Activated T-helper 1 cell treated with anti-CD3 and anti-CD28 coated beads, Interleukin-12 subunit alpha, Interleukin-12 subunit beta, Interleukin-2, Interleukin-4 antibody, amounts not matched to agents 30 ng/mL and 10 ng/mL and 1 ng/mL, durations not matched to agents 14 hours and 24 hours and 36 hours (primary cell): Measurements from ENCODE around the gene FAAH. TPM values are rescaled to one million over a fixed set of nuclear protein-coding genes. Genes with fewer than 3 reads are reported as not detected.
A peak's percentile ranks its signal among the peaks of the same experiment; 100 is the strongest.
"Not testable (repeated sequence)": the region's sequence is repeated elsewhere in the genome, so short reads cannot be mapped to it uniquely, and the experiment has no call there.

Experiments used
- DNase-seq: peaks from one replicate; pipeline ENCODE4 v3.0.0; 2021; ENCODE audit warnings: low spot score
- H3K27ac Mint-ChIP-seq: one replicate; pipeline ENCODE4 v1.8.0; 2021; ENCODE audit warnings: mild to moderate bottlenecking, mixed read lengths
- H3K27me3 Mint-ChIP-seq: one replicate; pipeline ENCODE4 v1.8.0; 2022; ENCODE audit warnings: mild to moderate bottlenecking, moderate library complexity, mixed read lengths; ENCODE audit not compliant: insufficient read depth
- H3K36me3 Mint-ChIP-seq: one replicate; pipeline ENCODE4 v1.8.0; 2021; ENCODE audit warnings: low read depth, mixed read lengths
- H3K4me1 Mint-ChIP-seq: one replicate; pipeline ENCODE4 v1.8.0; 2021; ENCODE audit warnings: low read depth, mixed read lengths
- H3K4me3 Mint-ChIP-seq: one replicate; pipeline ENCODE4 v1.8.0; 2021; ENCODE audit warnings: mild to moderate bottlenecking, moderate library complexity, mixed read lengths
- H3K9me3 Mint-ChIP-seq: one replicate; pipeline ENCODE4 v1.8.0; 2021; ENCODE audit warnings: mixed read lengths
- intact Hi-C: fragments of 100-400 bp; cut with micrococcal nuclease; formaldehyde crosslinking; loops from one replicate; pipeline ENCODE4 v1.15.1; 2024
- total RNA-seq: library from RNA; stranded (reverse); gene quantifications from 2 replicates; pipeline ENCODE4 v1.2.3, GENCODE V29; 2022

The FAAH gene
- total RNA-seq, result 4.4 and 5.0 TPM in 2 replicates

DNA sequence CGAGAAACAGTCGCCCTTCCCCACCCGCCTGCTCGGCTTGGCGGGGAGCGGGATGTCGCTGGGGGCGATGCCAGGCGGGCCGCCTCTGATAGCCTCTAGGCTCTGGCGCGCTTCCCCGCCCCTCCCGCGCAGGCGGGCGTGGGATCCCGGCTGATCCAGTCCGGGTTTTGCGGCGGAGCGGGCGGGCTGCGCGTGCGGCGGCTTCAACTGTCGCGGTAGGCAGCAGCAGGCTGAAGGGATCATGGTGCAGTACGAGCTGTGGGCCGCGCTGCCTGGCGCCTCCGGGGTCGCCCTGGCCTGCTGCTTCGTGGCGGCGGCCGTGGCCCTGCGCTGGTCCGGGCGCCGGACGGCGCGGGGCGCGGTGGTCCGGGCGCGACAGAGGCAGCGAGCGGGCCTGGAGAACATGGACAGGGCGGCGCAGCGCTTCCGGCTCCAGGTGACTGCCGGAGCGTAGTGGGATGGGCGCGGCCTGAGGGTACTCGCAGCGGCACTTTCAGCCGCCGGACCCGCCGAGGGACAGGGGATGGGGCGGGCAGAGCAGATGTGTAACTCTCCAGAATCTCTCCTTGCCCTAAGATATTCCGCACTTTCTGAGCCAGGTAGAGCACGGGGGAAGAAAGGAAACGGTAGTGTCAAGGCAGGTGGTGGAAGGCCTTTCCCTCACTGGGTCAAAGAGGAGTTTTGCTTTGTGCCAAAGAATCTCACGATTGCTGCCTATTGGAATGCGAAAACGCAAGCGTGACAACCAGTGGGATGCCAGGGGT lies at the start of gene FAAH:
TSS of gene FAAH (plus strand) at position 210 of the 764 bp plus-strand sequence. CDS start at position 242, 32 bp downstream.
- Mint-ChIP-seq H3K4me1 (no peaks in the 10 kb centered on the region), H3K4me3 (peak within 1 kb of the TSS; percentile 57), H3K27me3 (peaks cover 24% of the 10 kb centered on the region), H3K36me3 (peaks cover 3% of the 10 kb centered on the region), H3K9me3 (peaks cover 6% of the 10 kb centered on the region), H3K27ac (no peak within 1 kb of the TSS)
- intact Hi-C loops, result no loop called here
- DNase-seq, result peak; percentile 22

DNA sequence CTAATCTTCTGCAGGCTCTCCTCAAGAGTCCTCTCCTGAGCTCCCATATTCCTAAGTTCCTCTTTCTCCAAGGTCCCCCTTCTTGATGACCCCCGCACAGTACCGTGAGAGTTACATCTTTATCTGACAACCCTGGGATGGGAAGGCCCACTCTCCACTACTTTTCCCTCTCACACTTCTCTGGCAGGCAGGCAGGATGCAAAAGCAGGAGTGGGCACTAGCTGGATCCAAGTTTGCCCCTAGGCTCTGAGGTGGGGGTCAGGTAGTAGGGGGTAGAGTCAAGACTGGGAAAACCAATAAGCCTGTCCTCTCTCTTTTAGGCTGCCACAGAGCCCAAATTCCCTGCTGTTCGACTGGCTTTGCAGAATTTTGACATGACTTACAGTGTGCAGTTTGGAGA lies 49.6 kb upstream of the FAAH start:
- intact Hi-C loops, result loop anchor here (5.0 kb wide), 1 partner anchor 212 kb away; the partner anchor contains the start of gene PIK3R3
- Mint-ChIP-seq H3K4me1 (peaks cover 48% of the 10 kb centered on the region), H3K4me3 (no peak overlapping the region), H3K36me3 (peaks cover 50% of the 10 kb centered on the region), H3K9me3 (no peaks in the 10 kb centered on the region), H3K27ac (no peak overlapping the region), H3K27me3 (no peaks in the 10 kb centered on the region)
- no peak for DNase-seq

DNA sequence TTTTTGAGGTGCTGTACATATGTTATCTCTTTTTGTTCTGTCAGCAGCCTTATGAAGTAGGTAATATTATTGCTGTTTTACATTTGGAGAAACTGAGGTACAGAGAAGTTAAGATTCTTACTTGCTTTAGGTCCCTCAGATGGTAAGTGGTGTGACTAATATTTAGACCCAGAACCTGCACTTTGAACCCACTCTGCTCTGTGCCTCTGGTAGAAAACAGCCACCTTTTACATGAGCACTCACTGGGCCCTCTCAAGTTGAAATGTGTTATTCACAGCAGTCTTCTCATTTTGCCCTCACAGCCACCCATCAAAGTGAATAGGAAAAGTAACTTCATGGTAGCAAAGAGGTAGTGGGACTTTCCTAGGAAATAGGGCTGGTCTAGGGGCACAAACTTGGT lies 48.8 kb upstream of the FAAH start:
- H3K4me3 Mint-ChIP-seq, result no peak overlapping the region
- H3K27ac Mint-ChIP-seq, result no peak overlapping the region
- H3K36me3 Mint-ChIP-seq, result peaks cover 54% of the 10 kb centered on the region
- no peaks in the 10 kb centered on the region for H3K9me3 Mint-ChIP-seq
- intact Hi-C loops, result no loop called here
- no peaks in the 10 kb centered on the region for H3K27me3 Mint-ChIP-seq
- H3K4me1 Mint-ChIP-seq, result peaks cover 44% of the 10 kb centered on the region
- DNase-seq, result no peak

DNA sequence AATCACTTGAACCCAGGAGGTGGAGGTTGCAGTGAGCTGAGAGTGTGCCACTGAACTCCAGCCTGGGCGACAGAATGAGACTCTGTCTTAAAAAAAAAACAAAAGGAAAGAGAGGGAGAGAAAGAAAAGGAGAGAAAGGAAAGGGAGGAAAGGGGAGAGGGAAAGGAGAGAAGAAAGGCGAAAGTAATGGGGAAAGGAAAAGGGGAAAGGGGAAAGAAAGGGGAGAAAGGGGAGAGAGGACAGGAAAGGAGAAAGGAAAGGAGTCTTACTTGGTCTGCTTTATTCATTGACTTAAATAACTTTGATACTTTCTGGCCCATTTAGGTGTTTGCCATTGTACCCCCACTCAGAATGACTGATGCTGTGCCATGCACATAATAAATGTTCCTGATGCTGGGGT lies 41.8 kb upstream of the FAAH start:
- Mint-ChIP-seq H3K27ac (no peak overlapping the region), H3K4me3 (no peak overlapping the region), H3K27me3 (no peaks in the 10 kb centered on the region), H3K36me3 (peaks cover 42% of the 10 kb centered on the region), H3K9me3 (no peaks in the 10 kb centered on the region), H3K4me1 (peaks cover 11% of the 10 kb centered on the region)
- intact Hi-C loops, result no loop called here
- no peak for DNase-seq

DNA sequence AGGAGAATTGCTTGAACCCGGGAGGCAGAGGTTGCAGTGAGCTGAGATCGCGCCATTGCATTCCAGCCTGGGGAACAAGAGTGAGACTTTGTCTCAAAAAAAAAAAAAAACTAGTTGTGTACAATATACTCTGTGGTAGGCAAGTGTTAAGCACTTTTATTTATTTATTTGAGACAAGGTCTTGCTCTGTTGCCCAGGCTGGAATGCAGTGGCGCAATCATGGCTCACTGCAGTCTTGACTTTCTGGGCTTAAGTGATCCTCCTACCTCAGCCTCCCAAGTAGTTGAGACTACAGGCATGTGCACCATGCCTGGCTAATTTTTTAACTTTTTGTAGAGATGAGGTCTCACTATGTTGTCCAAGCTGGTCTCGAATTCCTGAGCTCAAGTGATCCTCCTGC lies 38.2 kb upstream of the FAAH start:
- H3K9me3 Mint-ChIP-seq, H3K27ac Mint-ChIP-seq, H3K4me1 Mint-ChIP-seq, DNase-seq, intact Hi-C loops, H3K27me3 Mint-ChIP-seq, H3K4me3 Mint-ChIP-seq: not testable (repeated sequence)
- H3K36me3 Mint-ChIP-seq, result peaks cover 34% of the 10 kb centered on the region

DNA sequence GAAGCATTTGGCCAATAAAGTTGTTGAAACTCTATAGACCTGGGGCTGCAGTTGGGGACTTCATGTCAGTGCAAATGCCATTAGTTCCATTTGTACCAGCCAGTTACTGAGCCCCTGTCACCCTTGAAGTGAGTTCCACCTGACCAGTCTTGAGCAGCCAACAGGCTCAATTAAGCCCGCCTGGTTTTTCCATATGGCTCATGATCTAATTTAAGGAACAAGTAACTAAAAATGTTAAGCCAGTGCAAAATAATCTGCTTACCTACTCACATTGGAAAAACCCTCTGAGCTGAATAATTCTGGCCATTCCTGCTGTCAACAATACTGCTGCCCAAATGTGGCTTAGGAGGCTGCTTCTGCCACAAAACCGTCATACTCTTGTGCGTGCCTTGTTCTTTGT lies 32.0 kb upstream of the FAAH start:
- no peak overlapping the region for H3K27ac Mint-ChIP-seq
- H3K4me3 Mint-ChIP-seq, result no peak overlapping the region
- DNase-seq, result no peak
- peaks cover 33% of the 10 kb centered on the region for H3K36me3 Mint-ChIP-seq
- no peaks in the 10 kb centered on the region for H3K4me1 Mint-ChIP-seq
- H3K9me3 Mint-ChIP-seq, result no peaks in the 10 kb centered on the region
- no peaks in the 10 kb centered on the region for H3K27me3 Mint-ChIP-seq
- intact Hi-C loops, result no loop called here

DNA sequence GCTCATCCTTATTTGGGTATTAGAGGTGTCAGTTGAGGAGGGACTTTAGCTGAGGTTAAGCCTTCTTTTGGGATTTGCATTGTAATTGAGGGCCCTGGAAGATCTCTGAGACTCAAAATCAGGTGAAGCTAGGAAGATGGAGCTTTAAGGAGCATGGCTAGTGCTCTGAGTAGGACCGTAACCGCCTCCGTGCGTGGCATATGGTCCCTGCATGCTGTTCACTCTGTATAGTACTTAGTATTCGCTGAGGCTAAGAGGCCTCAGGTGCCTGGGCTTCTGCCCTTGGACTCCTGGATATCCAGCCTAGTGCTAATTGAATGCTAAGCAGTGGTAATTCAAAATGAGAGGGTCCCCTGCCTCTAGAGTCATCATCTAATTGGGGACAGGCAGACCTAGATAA lies 31.0 kb upstream of the FAAH start:
- no peak overlapping the region for H3K4me3 Mint-ChIP-seq
- intact Hi-C loops, result no loop called here
- peaks cover 31% of the 10 kb centered on the region for H3K36me3 Mint-ChIP-seq
- no peaks in the 10 kb centered on the region for H3K4me1 Mint-ChIP-seq
- no peaks in the 10 kb centered on the region for H3K9me3 Mint-ChIP-seq
- H3K27me3 Mint-ChIP-seq, result no peaks in the 10 kb centered on the region
- no peak for DNase-seq
- no peak overlapping the region for H3K27ac Mint-ChIP-seq

DNA sequence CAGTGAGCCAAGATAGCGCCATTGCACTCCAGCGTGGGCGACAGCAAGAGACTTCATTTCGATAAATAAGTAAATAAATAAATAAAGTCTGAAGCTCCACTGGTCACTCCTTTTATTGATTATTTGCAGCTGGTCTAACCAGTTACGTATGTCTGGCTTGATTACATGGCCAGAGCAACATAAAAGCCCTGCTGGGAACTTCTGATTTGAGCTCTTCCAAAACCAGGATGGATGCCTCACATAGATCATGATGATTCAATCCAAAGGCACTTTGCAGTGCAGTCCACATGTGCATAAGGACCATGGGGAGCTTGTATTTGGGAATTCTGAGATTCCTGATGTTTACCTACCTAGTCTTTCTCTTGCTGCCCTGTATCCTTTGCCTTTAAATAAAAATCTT lies 29.5 kb upstream of the FAAH start:
- DNase-seq, result no peak
- intact Hi-C loops, result no loop called here
- Mint-ChIP-seq H3K36me3 (peaks cover 31% of the 10 kb centered on the region), H3K9me3 (no peaks in the 10 kb centered on the region), H3K4me1 (peaks cover 1% of the 10 kb centered on the region), H3K27ac (no peak overlapping the region), H3K27me3 (no peaks in the 10 kb centered on the region), H3K4me3 (no peak overlapping the region)

DNA sequence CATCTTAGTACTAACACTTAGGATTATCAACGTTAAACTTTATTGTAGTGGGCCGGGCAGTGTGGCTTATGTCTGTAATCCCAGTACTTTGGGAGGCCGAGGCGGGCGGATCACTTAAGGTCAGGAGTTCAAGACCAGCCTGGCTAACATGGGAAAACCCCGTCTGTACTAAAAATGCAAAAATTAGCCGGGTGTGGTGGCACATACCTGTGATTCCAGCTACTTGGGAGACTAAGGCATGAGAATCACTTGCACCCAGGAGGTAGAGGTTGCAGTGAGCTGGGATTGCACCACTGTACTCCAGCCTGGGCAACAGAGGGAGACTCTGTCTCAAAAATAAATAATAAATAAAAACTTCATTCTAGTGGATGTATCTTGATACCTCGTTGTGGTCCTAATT lies 28.3 kb upstream of the FAAH start:
- intact Hi-C loops, H3K27ac Mint-ChIP-seq, DNase-seq, H3K4me1 Mint-ChIP-seq, H3K9me3 Mint-ChIP-seq, H3K27me3 Mint-ChIP-seq, H3K4me3 Mint-ChIP-seq: not testable (repeated sequence)
- peaks cover 28% of the 10 kb centered on the region for H3K36me3 Mint-ChIP-seq

DNA sequence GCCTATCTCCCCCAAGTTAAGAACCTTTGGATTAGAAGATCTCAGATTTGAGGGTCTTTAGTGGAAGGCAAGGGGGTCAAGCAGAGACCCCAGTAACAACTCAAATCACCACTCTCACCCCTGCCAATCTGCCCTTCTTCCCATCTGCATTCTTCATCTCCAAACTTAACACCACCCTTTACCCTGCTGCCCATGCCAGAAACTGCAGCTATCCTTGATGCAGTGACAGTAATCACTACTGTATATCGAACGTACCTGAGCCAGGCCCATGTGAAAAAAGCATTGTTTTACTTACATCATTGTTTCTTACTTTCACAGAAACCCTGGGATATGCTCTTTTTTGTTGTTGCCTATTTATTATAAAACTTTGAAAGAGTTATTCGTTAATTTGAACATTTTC lies 27.0 kb upstream of the FAAH start:
- Mint-ChIP-seq H3K36me3 (peaks cover 21% of the 10 kb centered on the region), H3K27ac (no peak overlapping the region), H3K4me1 (peaks cover 9% of the 10 kb centered on the region), H3K9me3 (no peaks in the 10 kb centered on the region), H3K4me3 (no peak overlapping the region), H3K27me3 (no peaks in the 10 kb centered on the region)
- intact Hi-C loops, result no loop called here
- DNase-seq, result no peak

DNA sequence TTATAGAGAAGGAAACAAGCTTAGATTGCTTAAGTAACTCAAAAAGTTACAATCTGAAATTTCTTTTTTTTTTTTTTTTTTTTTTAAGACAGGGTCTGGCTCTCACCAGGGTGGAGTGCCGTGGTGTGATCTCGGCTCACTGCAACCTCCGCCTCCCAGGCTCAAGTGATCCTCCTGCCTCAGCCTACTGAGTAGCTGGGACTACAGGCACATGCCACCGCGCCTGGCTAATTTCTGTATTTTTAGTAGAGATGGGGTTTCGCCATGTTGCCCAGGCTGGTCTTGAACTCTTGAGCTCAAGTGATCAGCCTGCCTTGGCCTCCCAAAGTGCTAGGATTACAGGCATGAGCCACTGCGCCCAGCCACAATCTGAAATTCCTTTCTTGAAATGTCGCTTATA lies 26.4 kb upstream of the FAAH start:
- H3K27me3 Mint-ChIP-seq, H3K4me3 Mint-ChIP-seq, intact Hi-C loops, H3K27ac Mint-ChIP-seq, DNase-seq, H3K4me1 Mint-ChIP-seq, H3K9me3 Mint-ChIP-seq: not testable (repeated sequence)
- H3K36me3 Mint-ChIP-seq, result peaks cover 24% of the 10 kb centered on the region

DNA sequence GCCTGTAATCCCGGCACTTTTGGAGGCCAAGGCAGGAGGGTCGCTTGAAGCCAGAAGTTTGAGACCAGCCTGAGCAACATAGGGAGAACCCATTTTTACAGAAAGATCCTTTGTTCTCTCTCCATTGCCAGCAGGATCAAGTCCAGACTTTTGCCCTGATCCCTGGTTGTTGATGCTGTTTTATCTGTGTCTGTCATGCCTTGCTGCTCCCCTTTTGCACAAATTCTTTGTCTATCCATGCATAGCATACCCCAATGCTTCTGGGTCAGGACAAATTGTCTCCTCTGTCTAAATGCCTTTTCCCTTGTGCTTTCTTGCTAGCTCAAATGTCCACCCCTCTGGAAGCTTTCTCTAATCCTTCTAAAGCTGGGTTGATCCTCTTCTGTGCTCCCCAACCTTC lies 25.3 kb upstream of the FAAH start:
- no peak for DNase-seq
- intact Hi-C loops, result no loop called here
- Mint-ChIP-seq H3K27ac (no peak overlapping the region), H3K9me3 (no peaks in the 10 kb centered on the region), H3K4me3 (no peak overlapping the region), H3K36me3 (peaks cover 17% of the 10 kb centered on the region), H3K27me3 (no peaks in the 10 kb centered on the region), H3K4me1 (peaks cover 9% of the 10 kb centered on the region)

DNA sequence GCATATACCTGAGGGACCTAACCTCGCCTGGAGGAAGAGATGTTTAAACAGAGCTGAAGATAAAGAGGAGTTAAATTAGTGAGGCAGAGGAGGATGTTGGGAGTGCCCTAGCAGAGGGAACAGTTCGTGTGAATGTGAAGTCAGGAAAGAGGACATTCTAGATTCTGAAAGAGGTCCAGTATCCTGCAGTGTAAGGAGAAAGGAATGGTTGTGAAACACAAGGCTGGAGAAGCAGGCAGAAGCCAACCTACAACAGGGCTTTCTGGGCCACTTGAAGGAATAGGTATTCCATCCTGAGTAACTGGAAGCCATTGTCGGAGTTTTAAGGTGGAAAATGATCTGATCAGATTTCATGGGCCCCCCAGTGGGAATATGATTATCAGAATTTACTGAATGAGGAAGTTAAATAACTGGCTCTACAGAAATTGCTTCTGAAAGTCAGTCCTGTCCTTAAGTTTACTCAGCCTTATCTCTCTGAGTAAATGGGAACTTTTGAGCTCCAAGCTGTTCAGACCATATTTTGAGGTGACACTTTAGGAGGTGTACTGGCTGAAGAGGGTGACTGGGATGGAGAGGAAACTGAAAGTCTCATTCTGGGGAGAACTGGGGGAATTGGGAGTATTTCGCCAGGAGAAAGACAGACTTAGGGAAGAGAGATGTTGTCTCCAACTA lies 24.4 kb upstream of the FAAH start:
- peaks cover 9% of the 10 kb centered on the region for H3K4me1 Mint-ChIP-seq
- no peak overlapping the region for H3K4me3 Mint-ChIP-seq
- peaks cover 16% of the 10 kb centered on the region for H3K36me3 Mint-ChIP-seq
- H3K27me3 Mint-ChIP-seq, result no peaks in the 10 kb centered on the region
- intact Hi-C loops, result no loop called here
- no peaks in the 10 kb centered on the region for H3K9me3 Mint-ChIP-seq
- no peak overlapping the region for H3K27ac Mint-ChIP-seq
- DNase-seq, result no peak
